Mesothelial cell of epicardium (in vitro differentiated cells): ENCODE measurements around the gene MYLK. TPM values are rescaled to one million over a fixed set of nuclear protein-coding genes. Genes with fewer than 3 reads are reported as not detected.

Source experiments
- DNase-seq, 2 experiments: peaks; one replicate each; pipeline ENCODE4 v3.0.0; 2021; ENCODE audit warnings: low spot score in 2 of 2; ENCODE audit not compliant: unreplicated experiment in 2 of 2
- H3K27ac Mint-ChIP-seq: 2 replicates; pipeline ENCODE4 v1.8.0; 2021; ENCODE audit warnings: mixed read lengths
- H3K27me3 Mint-ChIP-seq: 2 replicates; pipeline ENCODE4 v1.8.0; 2021; ENCODE audit warnings: low read depth, mixed read lengths
- H3K36me3 Mint-ChIP-seq: 2 replicates; pipeline ENCODE4 v1.8.0; 2021; ENCODE audit warnings: mixed read lengths
- H3K4me1 Mint-ChIP-seq: 2 replicates; pipeline ENCODE4 v1.8.0; 2021; ENCODE audit warnings: mixed read lengths
- H3K4me3 Mint-ChIP-seq: 2 replicates; pipeline ENCODE4 v1.8.0; 2021; ENCODE audit warnings: mild to moderate bottlenecking, moderate library complexity, mixed read lengths
- H3K9me3 Mint-ChIP-seq: 2 replicates; pipeline ENCODE4 v1.8.0; 2021; ENCODE audit warnings: mixed read lengths
- total RNA-seq: library from RNA; stranded (reverse); gene quantifications from 3 replicates; pipeline ENCODE4 v1.2.1, GENCODE V29; 2021
- TF ChIP-seq, protein P1 (sequence below): fragments of 200-600 bp; sonication (generic); IDR thresholded peaks from one replicate; pipeline ENCODE4 v1.5.0; 2021; ENCODE audit warnings: antibody characterized with exemption; ENCODE audit not compliant: unreplicated experiment

Gene MYLK
- total RNA-seq, 1 donor from 2014 or later = 14.3 TPM

DNA sequence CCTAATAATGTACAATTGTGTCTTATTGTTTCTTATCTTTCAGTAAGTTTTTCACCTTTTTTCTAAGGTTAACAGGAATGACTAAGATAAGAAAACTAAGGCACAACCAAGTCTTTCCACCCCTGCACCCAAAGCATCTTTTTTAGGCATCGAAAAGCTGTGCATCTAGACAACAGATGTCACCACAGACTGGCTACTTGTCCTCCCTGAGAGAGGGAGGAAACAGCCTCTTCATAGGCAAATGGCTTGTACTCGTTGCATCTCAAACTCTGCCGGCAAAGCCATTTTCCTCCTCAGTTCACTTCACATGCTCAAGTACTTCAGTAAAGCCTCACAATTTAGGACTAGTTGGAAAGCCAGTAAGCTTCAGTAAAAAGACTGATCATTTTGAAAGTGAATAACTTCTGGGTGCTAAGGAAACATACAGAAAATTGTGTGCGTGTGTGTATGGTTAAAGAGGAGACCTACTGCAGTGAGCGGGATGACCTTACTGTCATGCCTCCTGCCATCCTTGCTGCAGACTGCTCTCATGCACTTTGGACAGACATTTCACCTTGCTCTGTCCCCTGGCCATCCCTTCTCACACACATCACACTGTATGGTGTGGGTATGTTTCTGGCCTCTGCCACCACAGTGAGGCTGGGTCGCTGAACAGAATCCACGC, 262.8 kb downstream of the MYLK start:
- no peak for DNase-seq
- TF ChIP-seq, protein P1, sequence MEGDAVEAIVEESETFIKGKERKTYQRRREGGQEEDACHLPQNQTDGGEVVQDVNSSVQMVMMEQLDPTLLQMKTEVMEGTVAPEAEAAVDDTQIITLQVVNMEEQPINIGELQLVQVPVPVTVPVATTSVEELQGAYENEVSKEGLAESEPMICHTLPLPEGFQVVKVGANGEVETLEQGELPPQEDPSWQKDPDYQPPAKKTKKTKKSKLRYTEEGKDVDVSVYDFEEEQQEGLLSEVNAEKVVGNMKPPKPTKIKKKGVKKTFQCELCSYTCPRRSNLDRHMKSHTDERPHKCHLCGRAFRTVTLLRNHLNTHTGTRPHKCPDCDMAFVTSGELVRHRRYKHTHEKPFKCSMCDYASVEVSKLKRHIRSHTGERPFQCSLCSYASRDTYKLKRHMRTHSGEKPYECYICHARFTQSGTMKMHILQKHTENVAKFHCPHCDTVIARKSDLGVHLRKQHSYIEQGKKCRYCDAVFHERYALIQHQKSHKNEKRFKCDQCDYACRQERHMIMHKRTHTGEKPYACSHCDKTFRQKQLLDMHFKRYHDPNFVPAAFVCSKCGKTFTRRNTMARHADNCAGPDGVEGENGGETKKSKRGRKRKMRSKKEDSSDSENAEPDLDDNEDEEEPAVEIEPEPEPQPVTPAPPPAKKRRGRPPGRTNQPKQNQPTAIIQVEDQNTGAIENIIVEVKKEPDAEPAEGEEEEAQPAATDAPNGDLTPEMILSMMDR = no peak
- no peaks in the 10 kb centered on the region for H3K9me3 Mint-ChIP-seq
- peaks cover 43% of the 10 kb centered on the region for H3K4me1 Mint-ChIP-seq
- no peaks in the 10 kb centered on the region for H3K27me3 Mint-ChIP-seq
- no peak overlapping the region for H3K4me3 Mint-ChIP-seq
- no peaks in the 10 kb centered on the region for H3K36me3 Mint-ChIP-seq
- H3K27ac Mint-ChIP-seq = no peak overlapping the region

DNA sequence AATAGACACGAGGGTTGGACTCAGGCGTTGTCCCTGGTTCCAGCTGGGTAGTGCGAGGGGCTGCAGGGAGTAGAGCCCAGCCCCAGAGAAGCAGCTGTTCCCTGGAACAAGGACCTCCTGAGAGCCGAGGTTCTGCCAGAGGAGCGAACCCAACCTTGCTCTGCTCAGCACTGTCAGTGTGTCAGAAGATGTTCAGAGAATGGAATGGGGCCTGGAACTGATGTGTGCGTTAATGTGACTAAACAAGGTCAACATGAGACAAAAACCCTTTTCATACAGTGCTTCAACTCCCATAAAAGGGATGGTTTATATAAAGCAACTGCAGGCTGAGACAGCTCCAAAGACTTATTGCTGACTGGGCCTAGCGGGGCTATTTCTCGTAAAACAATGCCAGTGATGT, 263.8 kb downstream of the MYLK start:
- H3K27me3 Mint-ChIP-seq = no peaks in the 10 kb centered on the region
- H3K36me3 Mint-ChIP-seq = no peaks in the 10 kb centered on the region
- DNase-seq = no peak
- no peak overlapping the region for H3K4me3 Mint-ChIP-seq
- peaks cover 43% of the 10 kb centered on the region for H3K4me1 Mint-ChIP-seq
- peak overlapping the region; percentile 34 for H3K27ac Mint-ChIP-seq
- TF ChIP-seq, protein P1 = no peak
- H3K9me3 Mint-ChIP-seq = no peaks in the 10 kb centered on the region

DNA sequence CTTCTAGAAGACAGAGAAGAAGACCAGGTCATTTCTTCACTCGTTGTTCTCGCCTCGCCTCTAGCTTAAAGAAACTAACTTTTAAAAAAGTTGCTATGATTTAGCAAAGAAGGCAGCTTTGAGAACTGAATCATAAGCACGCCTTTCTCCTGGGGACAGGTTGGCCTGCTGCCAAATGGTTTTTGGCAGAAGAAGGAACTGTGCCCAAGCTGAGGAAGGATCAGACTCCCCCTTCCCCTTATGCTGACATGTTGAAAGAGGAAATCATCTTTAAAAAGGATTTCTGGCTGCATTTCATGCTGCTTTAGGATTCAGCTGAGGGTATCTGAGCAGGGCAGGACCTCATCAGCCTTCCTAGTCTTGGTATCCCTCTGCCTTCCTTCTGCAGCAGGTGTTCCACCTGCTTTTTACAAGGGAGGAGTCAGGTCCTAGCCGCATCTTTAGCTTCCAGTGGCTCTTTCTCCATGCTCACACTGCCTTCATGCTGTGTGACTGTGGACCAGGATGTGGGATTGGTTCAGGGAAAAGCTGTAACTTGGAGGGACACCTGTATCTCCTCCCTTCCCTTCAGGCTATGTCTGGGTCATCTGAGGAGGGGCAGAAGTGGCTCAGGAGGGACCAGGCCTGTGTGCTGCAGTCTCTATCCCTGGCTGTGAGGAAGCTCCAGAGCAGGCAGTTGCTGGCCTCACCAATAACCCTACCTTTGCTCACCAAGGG, 265.2 kb downstream of the MYLK start:
- peak; percentile 48 to 63 for DNase-seq
- TF ChIP-seq, protein P1 = no peak
- H3K4me1 Mint-ChIP-seq = peaks cover 36% of the 10 kb centered on the region
- H3K9me3 Mint-ChIP-seq = no peaks in the 10 kb centered on the region
- H3K27ac Mint-ChIP-seq = no peak overlapping the region
- H3K36me3 Mint-ChIP-seq = peaks cover 2% of the 10 kb centered on the region
- H3K4me3 Mint-ChIP-seq = no peak overlapping the region
- H3K27me3 Mint-ChIP-seq = no peaks in the 10 kb centered on the region

DNA sequence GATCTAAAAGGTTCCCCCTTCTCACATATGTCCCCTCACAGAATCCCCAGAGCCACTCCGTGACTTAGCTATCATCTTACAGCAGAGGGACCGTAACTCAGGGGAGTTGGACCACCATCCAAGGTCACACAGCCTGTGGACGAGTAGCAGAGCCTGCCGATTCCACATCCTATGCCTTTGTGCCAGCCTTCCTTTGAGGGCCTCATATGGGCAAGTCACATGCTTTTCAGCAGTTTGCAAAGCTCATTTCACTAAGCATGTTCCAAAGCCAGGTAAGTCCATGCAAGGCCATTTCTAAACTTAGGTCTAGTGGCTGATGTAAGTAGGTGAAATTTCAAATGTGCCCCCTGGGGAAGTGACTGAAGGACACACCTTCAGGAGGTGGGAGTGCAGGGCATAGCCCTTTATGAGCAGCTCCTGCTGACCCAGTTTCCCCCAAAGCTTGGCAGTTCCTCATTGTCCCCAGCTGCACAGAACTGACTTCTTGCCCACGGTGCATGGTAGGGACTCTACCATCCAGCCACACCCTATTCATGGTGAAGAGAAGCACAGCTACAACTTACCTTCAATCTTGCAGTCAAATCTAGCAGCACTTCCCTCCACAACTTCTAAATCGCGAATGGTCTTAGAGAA, 265.9 kb downstream of the MYLK start:
- Mint-ChIP-seq H3K4me3 (no peak overlapping the region), H3K27ac (no peak overlapping the region), H3K36me3 (peaks cover 8% of the 10 kb centered on the region), H3K4me1 (peaks cover 36% of the 10 kb centered on the region), H3K27me3 (no peaks in the 10 kb centered on the region), H3K9me3 (no peaks in the 10 kb centered on the region)
- no peak for DNase-seq
- TF ChIP-seq, protein P1 = no peak

DNA sequence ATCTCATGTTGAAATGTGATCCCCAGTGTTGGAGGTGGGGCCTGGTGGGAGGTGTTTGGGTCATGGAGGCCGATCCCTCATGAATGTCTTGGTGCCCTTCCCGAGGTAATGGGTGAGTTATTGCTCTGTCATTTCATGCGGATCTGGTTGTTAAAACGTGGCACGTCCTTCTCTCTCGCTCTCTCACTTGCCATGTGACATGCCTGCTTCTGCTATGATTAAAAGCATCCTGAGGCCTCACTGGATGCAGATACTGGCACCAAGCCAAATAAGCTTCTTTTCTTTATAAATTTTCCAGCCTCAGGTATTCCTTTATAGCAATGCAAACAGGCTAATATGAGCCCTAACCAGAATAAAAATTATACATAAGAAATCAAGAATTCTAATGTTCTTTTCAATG, 267.5 kb downstream of the MYLK start:
- TF ChIP-seq, protein P1 = no peak
- Mint-ChIP-seq H3K36me3 (peaks cover 12% of the 10 kb centered on the region), H3K4me1 (peaks cover 31% of the 10 kb centered on the region), H3K9me3 (no peaks in the 10 kb centered on the region), H3K27me3 (no peaks in the 10 kb centered on the region), H3K27ac (no peak overlapping the region), H3K4me3 (no peak overlapping the region)
- no peak for DNase-seq
